K562 (cell line): ENCODE results near the gene QARS1. TPM values are rescaled to one million over a fixed set of nuclear protein-coding genes. Genes with fewer than 3 reads are reported as not detected.
A peak's percentile ranks its signal among the peaks of the same experiment; 100 is the strongest.

ENCODE experiments used
- BHLHE40 ChIP-seq: IDR thresholded peaks from 2 replicates; pipeline ENCODE4 v1.6.1; 2011; ENCODE audit warnings: low read length, improper control_type of control experiment
- CBFB ChIP-seq: sonication (generic); formaldehyde crosslinking; IDR thresholded peaks from 2 replicates; pipeline ENCODE4 v1.4.0; 2020; ENCODE audit warnings: mild to moderate bottlenecking, missing genetic modification reagents
- FOS ChIP-seq: IDR thresholded peaks from 3 replicates; pipeline ENCODE4 v1.6.1; 2011; ENCODE audit not compliant: insufficient read length; ENCODE audit errors: extremely low read depth
- FOXK2 ChIP-seq, 2 experiments: fragments of 450-650 bp; IDR thresholded peaks in 1 of 2; conservative IDR thresholded peaks in 1 of 2; 2 replicates each; pipeline ENCODE4 v1.6.1; 2016; ENCODE audit warnings: low read depth in 2 of 2, mild to moderate bottlenecking in 1 of 2
- ID3 ChIP-seq, 2 experiments: fragments of 250-450 bp in 1 of 2; fragments of 450-650 bp in 1 of 2; sonication (Bioruptor Pico) in 1 of 2; IDR thresholded peaks; 2 replicates each; pipeline versions ENCODE4 v1.6.1 to v1.8.0; 2016 to 2021; ENCODE audit warnings: mild to moderate bottlenecking in 2 of 2, moderate library complexity in 2 of 2, missing compliant biosample characterization in 1 of 2, missing genetic modification characterization in 1 of 2
- JUNB ChIP-seq: fragments of 450-650 bp; formaldehyde crosslinking; conservative IDR thresholded peaks from 2 replicates; pipeline ENCODE4 v1.4.0; 2020; ENCODE audit warnings: mild to moderate bottlenecking
- L3MBTL2 ChIP-seq: fragments of 450-650 bp; IDR thresholded peaks from 2 replicates; pipeline ENCODE4 v1.6.1; 2016; ENCODE audit warnings: mild to moderate bottlenecking, moderate library complexity
- LARP7 ChIP-seq: fragments of 450-650 bp; IDR thresholded peaks from 2 replicates; pipeline ENCODE4 v1.6.1; 2016
- MBD1 ChIP-seq: fragments of 250-450 bp; sonication (Bioruptor Pico); IDR thresholded peaks from 2 replicates; pipeline ENCODE4 v1.8.0; 2022; ENCODE audit warnings: inconsistent platforms
- MTA3 ChIP-seq: fragments of 450-650 bp; formaldehyde crosslinking; IDR thresholded peaks from 2 replicates; pipeline ENCODE4 v1.6.1; 2017; ENCODE audit warnings: mild to moderate bottlenecking, borderline replicate concordance
- NCOA1 ChIP-seq: fragments of 450-650 bp; IDR thresholded peaks from 2 replicates; pipeline ENCODE4 v1.6.1; 2016; ENCODE audit warnings: low read depth
- NCOR1 ChIP-seq: fragments of 450-650 bp; IDR thresholded peaks from 2 replicates; pipeline ENCODE4 v1.6.1; 2016; ENCODE audit warnings: mild to moderate bottlenecking, moderate library complexity
- NEUROD1 ChIP-seq: fragments of 150-350 bp; IDR thresholded peaks from 2 replicates; pipeline ENCODE4 v1.6.1; 2014; ENCODE audit warnings: borderline replicate concordance, low read length, low read depth; ENCODE audit not compliant: partially characterized antibody
- NFE2 ChIP-seq: IDR thresholded peaks from 2 replicates; pipeline ENCODE4 v1.6.1; 2014; ENCODE audit warnings: antibody characterized with exemption, low read depth
- NFE2L1 ChIP-seq: fragments of 450-650 bp; IDR thresholded peaks from 2 replicates; pipeline ENCODE4 v1.6.1; 2016; ENCODE audit warnings: missing genetic modification characterization, low read depth, mild to moderate bottlenecking, missing compliant biosample characterization, moderate library complexity, borderline replicate concordance
- NFYB ChIP-seq: IDR thresholded peaks from 2 replicates; pipeline ENCODE4 v1.6.1; 2011; ENCODE audit warnings: mild to moderate bottlenecking, moderate library complexity; ENCODE audit not compliant: insufficient read length; ENCODE audit errors: extremely low read depth
- NR2C1 ChIP-seq, 2 experiments: fragments of 450-650 bp; IDR thresholded peaks; 2 replicates each; pipeline ENCODE4 v1.6.1; 2017; ENCODE audit warnings: mild to moderate bottlenecking in 2 of 2, antibody characterized with exemption in 1 of 2, inconsistent platforms in 1 of 2, missing compliant biosample characterization in 1 of 2, missing genetic modification characterization in 1 of 2
- NRF1 ChIP-seq, 2 experiments: fragments of 450-650 bp; IDR thresholded peaks in 1 of 2; conservative IDR thresholded peaks in 1 of 2; 2 replicates each; pipeline ENCODE4 v1.6.1; 2014; ENCODE audit warnings: mild to moderate bottlenecking in 2 of 2
- POLR2A ChIP-seq: fragments of 450-650 bp; conservative IDR thresholded peaks from 2 replicates; pipeline ENCODE4 v1.6.1; 2016
- POLR2AphosphoS5 ChIP-seq: IDR thresholded peaks from 2 replicates; pipeline ENCODE4 v1.6.1; 2011; ENCODE audit warnings: mild to moderate bottlenecking, low read depth, low read length, moderate library complexity; ENCODE audit not compliant: control insufficient read depth, insufficient read depth
- RNF2 ChIP-seq: sonication (generic); IDR thresholded peaks from 2 replicates; pipeline ENCODE4 v1.6.1; 2016
- SOX6 ChIP-seq: fragments of 450-650 bp; IDR thresholded peaks from 2 replicates; pipeline ENCODE4 v1.6.1; 2014; ENCODE audit warnings: mild to moderate bottlenecking
- SP1 ChIP-seq: sonication (generic); formaldehyde crosslinking; IDR thresholded peaks from 2 replicates; pipeline ENCODE4 v1.8.1; 2022; ENCODE audit warnings: mild to moderate bottlenecking, missing genetic modification reagents
- STAT5A ChIP-seq: IDR thresholded peaks from 2 replicates; pipeline ENCODE4 v1.6.1; 2012; ENCODE audit warnings: low read length, inconsistent platforms, borderline replicate concordance
- TGIF2 ChIP-seq: sonication (generic); formaldehyde crosslinking; IDR thresholded peaks from 2 replicates; pipeline ENCODE4 v1.8.1; 2022; ENCODE audit warnings: mild to moderate bottlenecking, missing genetic modification reagents, moderate library complexity
- USF1 ChIP-seq: sonication (generic); formaldehyde crosslinking; IDR thresholded peaks from 2 replicates; pipeline ENCODE4 v1.9.0; 2022; ENCODE audit warnings: mild to moderate bottlenecking, missing genetic modification reagents
- ZFX ChIP-seq: sonication (generic); formaldehyde crosslinking; IDR thresholded peaks from 2 replicates; pipeline ENCODE4 v1.8.0; 2022; ENCODE audit warnings: mild to moderate bottlenecking, missing genetic modification reagents, moderate library complexity
- polyA plus RNA-seq, 8 experiments: library from polyadenylated mRNA; depleted of rRNA in 4 of 8; stranded (reverse) in 5 of 8; unstranded in 3 of 8; fragments of >200 nt; fragmentation: Nextera tagmentation in 2 of 8; fragmentation: Illumina TruSeq in 1 of 8; extraction: Ambion mirVana in 2 of 8; extraction: Trizol in 1 of 8; gene quantifications; 2 replicates each; pipeline versions ENCODE4 v1.2.1 to v1.2.3, GENCODE V29; 2011 to 2014; ENCODE audit warnings: inconsistent platforms in 1 of 8, missing spikeins in 1 of 8
- total RNA-seq, 7 experiments: library from RNA; depleted of rRNA in 6 of 7; stranded (reverse); fragments of >200 nt in 6 of 7; fragmentation: Illumina TruSeq in 2 of 7; extraction: Trizol in 2 of 7; gene quantifications; 2 replicates each; pipeline versions ENCODE4 v1.2.1 to v1.2.3, GENCODE V29; 2011 to 2021; ENCODE audit warnings: low replicate concordance in 1 of 7

The QARS1 gene
- total and polyA plus RNA-seq, 9 of the 15 experiments (the other 6 are each of a cell fraction or from before 2014, with no cell fraction given), result 148 to 310 (median 273) TPM

DNA sequence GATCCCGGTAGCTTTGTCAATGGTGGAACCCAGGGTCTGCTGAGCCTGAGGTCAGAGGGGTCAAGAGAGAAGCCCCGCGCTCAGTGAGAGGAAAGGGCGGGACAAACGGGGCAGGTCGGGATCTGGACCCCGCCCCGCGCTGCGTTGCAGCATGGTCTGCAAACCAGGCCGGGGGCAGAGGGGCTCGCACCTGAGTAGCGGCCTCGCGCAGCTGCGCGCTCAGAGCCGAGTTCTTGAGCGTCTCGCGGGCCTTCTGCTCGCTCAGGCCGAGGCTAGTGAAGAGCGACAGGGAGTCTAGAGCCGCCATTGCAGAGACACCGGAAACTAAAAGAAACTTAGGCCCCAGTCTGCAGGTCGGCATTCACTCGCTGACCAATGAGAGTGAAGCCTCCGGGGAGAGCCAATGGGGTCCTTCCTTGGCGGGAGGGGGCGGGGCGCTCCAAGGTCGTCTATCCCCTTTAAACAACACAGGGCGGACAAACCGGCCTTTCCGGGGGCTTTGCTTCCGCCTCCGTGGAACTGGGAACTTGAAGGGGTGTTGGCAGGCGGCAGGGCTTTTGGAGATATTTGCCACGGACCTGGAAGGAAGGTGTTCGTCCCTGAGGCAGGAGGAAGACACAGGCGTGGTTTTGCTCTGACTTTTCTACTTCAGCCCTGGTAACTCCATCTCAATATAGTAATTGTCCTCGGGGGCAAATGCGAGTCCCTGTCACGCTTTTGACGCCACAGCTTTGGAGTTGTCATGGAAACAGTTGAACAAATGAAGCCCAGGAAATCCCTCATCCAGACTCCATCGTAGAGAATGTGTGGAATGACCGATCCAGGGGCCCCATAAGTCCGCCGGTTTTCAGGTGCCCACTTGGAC, at the start of gene QARS1 (continued):
- no peak for TF ChIP-seq JUNB
- peak; percentile 64; the same call in 1 of the 2 replicates for TF ChIP-seq POLR2AphosphoS5
- no peak for TF ChIP-seq CBFB
- TF ChIP-seq L3MBTL2, result peak; percentile 64; the same call in 1 of the 2 replicates
- no peak for TF ChIP-seq NCOA1
- TF ChIP-seq USF1 (CRISPR knock-in tag), result no peak
- no peak for TF ChIP-seq NFE2L1 (tag)
- peak; percentile 85 for TF ChIP-seq POLR2A
- TF ChIP-seq MTA3, result peak; percentile 28; the same call in 1 of the 2 replicates
- TF ChIP-seq TGIF2 (CRISPR knock-in tag), result no peak
- no peak for TF ChIP-seq BHLHE40
- peak; percentile 67 for TF ChIP-seq NFYB
- no peak for TF ChIP-seq STAT5A
- TF ChIP-seq FOXK2 (conservative IDR thresholded peaks at IDR 0.05 in 1 of 2, IDR thresholded peaks at IDR 0.05 in 1 of 2; ENCODE audit: low read depth in 2 of 2), result peak; percentile 24 to 40; a peak in 1 of 4 replicates
- TF ChIP-seq RNF2, result no peak
- peak; percentile 70 for TF ChIP-seq FOS
- peak; percentile 42 for TF ChIP-seq NEUROD1
- no peak for TF ChIP-seq LARP7
- no peak for TF ChIP-seq NCOR1
- TF ChIP-seq NR2C1 (IDR thresholded peaks at IDR 0.05), result peak; percentile 94
- TF ChIP-seq NR2C1 (tag; IDR thresholded peaks at IDR 0.05), result peak; percentile 93
- TF ChIP-seq ZFX (CRISPR knock-in tag), result peak; percentile 94
- TF ChIP-seq SOX6, result no peak
- TF ChIP-seq ID3 (CRISPR knock-in tag; IDR thresholded peaks at IDR 0.05), result no peak
- TF ChIP-seq ID3 (tag; IDR thresholded peaks at IDR 0.05), result no peak
- TF ChIP-seq MBD1 (CRISPR knock-in tag), result no peak
- peak; percentile 55 to 65 for TF ChIP-seq NRF1 (conservative IDR thresholded peaks at IDR 0.05 in 1 of 2, IDR thresholded peaks at IDR 0.05 in 1 of 2)
- no peak for TF ChIP-seq NFE2
- TF ChIP-seq SP1 (CRISPR knock-in tag), result peak; percentile 59; the same call in 1 of the 2 replicates
